ENCODE results near the gene TBC1D19.

DNA sequence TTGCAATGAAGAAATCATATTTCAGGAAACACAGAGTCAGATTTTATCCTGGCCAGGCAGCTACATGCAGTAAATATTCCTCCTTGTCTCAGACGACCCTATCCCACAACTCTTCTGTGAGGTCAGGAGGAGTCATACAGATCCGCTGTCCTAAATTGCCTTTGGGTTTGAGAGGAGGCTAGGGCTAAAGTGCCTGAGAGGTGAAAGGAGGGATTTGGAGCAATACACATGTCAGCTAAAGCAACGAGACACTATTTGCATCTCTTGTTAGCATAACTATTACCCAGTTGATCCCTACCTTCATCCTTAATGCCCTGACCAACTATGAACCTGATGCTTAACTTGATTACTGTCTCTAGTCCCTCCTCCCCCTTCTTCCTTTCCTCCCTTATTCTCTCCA lies 98.6 kb downstream of the TBC1D19 start:
- TF ChIP-seq EZH2phosphoT487 (IDR thresholded peaks at IDR 0.05; ENCODE audit: insufficient read depth, low read depth) (no peak), EZH2 (IDR thresholded peaks at IDR 0.05; ENCODE audit: insufficient read depth, poor library complexity, severe bottlenecking) (no peak)
